Left lobe of liver (tissue), 2 donors: ENCODE measurements around the gene CCNO. TPM values are rescaled to one million over a fixed set of nuclear protein-coding genes. Genes with fewer than 3 reads are reported as not detected.

Experiments used
- ATAC-seq: fragments of 200-7000 bp; cut with Tn5 transposase; one replicate; pipeline ENCODE4 v1.9.1; 2020; ENCODE audit warnings: mild to moderate bottlenecking, moderate library complexity
- DNase-seq: peaks from one replicate; pipeline ENCODE4 v3.0.0-alpha.2; 2020; ENCODE audit warnings: low spot score
- total RNA-seq: library from RNA; stranded (reverse); gene quantifications from one replicate; pipeline ENCODE4 v1.2.1, GENCODE V29; 2021
- donor health status: DM: no; HTN: no; CAD: no; lungs with moderate emphysema.
- donor health status: DM: no; HTN: yes; CAD: no.

The CCNO gene
- total RNA-seq, 1 donor from 2014 or later: not detected

DNA sequence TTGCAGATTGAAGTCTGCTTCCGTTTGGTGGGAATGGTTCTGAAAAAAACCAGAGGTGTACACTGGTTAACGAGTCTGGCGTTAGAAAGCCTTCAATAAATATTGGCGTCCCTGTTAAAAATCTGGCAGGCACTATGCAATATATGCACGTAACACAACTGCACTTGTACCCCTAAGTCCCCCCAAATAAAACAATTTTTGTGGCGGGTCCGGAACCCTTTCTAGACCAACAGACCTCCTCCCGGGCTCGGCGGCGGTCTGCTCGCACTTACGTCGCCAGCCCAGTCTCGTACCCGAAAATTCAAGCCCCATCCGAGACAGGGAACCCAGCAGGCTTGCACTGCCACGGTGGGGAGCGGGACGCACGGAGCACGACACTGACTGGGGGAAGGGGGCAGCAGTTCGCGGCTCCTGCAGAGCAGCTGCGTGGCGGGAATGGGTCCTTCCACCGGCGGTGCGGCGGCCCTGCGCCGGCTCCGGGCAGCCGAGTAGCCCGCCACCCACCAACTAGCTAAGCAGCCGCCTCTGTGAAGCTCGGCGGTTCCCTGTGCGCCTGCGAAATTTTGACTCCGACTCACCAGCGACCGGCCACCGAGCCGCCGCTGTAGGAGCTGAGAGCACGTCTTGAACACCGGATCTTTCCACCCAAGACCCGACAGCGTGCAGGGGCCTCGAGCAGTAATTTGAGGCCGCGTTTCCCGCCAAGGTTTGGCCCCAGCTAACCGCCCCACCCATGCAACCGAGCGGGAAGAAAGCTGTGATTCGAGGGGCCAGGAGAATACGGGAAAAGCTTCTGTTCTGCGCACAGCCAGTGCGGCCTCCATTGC is 10.2 kb downstream of the CCNO start:
- DNase-seq (no peak), ATAC-seq (no peak)

DNA sequence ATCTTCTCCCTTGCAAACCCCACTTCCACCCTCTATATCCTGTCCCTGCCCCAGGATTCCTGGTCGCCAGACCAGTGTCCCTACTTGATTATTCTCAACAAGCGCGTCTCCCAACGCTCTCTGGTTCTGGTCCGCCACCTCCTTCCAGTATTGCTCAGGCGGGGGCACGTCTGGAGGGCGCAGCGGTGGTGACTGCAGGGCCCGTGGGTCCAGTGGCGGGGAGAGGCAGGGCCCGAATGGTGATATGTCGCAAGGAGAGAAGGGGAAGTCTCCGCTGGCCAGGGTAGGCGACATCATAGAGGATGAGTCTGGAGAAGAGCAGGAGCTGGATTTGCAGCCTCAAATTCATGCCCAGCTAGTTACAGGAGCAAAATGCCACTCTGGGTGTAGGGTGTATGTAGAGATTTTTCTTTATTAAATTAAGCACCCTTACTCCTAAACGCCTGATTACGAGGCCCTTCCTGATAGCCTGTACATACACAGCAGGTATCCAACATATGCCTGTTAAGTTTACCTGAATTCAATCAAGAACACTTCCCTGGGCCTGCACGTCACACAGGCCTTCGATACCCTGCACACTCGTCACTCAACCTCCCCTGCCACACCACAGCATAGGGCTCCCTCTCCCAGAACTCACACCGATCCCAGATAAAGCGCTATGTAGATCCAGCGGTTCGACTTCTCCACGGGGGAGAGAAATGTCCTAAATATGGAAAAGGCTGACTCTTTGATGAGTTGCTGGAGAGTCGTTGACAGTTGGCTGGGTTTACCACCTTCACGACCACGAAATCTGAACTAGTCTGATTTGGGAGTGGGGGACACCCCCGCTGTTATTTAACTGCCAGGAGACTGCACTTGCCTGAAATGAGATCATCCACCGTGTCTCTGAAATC is 11.1 kb downstream of the CCNO start:
- ATAC-seq: no peak
- no peak for DNase-seq

DNA sequence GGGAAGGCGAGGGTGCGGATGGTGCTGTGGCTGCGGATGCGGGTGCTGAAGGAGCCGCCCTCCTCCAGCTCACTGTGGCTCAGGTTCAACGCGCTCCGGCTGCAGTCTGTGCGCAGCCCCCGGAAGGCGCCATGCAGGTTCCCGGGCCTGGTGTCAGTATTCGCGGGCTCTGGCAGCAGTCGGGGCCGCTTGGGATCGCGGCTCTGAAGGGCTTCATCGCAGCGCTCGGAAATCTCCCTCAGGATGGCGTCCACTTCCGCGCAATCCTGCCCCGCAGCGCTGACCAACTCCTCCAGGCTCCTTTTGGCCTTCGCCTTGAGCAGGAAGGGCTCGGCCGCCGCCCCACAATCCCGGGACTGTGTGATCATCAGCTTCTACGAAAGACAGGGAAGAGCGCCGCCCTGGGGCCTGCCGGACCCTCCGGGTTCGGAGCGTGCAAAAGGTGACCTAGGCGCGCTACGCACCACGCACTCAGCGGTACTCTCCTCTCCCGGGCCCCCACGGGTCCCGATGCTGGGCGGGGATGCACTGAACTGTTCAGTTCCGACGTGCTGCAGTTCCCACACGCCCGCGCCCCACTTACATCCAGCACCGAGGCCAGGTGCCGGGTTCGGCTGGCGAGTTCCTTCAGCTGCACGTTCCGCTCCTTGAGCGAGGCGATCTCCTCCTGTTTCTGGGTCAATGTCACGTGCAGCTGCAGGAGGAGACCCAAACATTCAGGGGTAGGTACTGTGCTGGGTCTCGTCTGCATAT is 12.8 kb downstream of the CCNO start:
- DNase-seq (no peak), ATAC-seq (no peak)

DNA sequence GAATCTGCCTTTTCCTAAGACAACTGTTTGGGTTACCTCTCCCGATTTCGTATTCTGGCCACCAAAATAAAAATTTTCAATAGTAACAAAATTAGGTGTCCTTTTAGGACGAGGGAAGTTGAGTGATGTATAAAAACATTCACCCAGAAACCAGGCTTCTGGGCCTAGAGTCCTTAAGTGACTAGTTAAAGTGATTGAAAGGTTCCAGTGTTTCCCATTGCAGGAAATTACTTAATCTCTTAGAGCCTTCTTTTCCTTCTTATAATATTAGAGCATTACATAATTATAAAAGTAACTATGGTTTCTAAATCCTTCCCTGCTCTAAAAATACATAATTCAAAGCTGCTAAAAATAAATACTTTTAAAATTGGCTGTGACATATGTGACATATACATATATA is 13.6 kb downstream of the CCNO start:
- no peak for DNase-seq
- ATAC-seq: no peak

DNA sequence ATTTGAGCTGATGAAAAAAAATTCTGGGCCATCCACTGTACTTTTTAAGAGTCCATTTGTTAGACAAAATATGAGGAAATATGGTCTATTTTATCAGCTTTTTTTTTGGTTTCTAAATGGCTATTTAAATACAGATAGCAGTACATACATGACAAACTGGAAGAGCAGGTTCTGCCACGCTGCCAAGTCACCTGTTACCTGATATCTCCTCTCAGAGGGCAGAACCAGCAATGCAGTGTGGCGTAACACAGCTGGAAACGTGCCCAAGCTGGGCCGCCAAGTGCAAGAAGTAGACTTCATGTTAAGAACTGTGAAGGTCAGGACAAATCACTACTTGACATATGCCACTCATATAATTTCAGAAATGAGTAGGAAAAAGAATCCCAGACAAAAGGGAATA is 14.4 kb downstream of the CCNO start:
- peak; percentile 63 for ATAC-seq
- DNase-seq: peak; percentile 74

DNA sequence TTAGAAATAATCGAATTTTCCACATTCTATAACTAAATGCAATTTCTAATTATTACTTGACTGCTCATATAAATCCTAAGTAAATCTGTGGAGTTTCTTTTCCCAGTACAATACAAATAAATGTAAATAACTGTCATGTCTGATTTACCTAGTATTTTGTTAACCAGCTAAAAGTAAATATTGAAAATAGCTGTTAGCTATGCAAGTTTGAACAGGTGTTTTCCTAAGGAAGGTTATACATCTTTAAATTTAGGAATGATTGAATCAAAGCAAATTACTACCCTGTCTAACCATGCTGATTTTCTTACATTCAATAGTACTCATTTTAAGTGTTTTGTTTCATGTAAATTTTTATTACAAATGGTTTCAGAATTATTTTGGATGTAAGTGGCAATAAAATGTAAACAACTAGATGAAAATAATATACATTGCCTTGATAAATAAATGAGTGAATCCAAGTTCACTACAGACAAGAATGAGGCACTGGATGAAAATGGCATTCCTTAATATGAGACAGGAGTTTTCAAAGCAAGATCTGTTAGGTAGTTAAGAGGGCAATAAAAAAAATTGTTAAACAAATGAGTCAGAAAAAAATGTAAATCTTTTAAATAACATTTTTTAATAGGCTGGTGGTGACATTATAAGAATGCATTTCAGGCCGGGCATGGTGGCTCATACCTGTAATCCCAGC is 22.1 kb downstream of the CCNO start:
- DNase-seq: no peak
- ATAC-seq: no peak

DNA sequence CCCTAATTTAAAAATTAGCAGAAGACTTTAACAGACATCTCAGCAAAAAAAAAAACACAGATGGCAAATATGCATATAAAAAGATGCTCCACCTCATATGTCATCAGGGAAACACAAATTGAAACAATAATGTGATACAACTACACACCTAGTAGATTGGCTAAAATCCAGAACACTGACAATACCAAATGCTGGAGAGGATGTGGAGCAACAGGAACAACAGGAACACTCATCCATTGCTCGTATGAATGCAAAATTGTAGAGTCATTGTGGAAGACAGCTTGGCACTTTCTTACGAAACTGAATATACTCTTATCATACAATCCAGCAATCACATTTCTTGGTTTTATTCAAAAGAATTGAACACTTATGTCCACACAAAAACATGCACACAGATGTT is 28.4 kb downstream of the CCNO start:
- DNase-seq: no peak
- ATAC-seq: no peak

DNA sequence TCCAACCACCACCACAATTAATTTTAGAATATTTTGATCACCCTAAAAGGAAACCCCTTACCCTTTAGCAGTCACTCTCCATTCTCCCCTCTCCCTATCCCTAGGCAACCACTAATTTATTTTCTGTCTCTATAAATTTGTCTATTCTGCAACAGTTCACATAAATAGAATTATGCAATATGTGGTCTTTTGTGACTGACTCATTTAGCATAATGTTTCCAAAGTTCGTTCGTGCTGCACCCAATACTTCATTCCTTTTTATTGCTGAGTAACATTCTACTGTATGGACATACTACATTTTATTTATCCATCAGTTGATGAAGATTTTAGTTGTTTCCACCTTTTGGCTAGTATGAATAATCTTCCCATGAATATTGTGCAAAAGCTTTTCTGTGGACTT is 42.2 kb downstream of the CCNO start:
- ATAC-seq: no peak

DNA sequence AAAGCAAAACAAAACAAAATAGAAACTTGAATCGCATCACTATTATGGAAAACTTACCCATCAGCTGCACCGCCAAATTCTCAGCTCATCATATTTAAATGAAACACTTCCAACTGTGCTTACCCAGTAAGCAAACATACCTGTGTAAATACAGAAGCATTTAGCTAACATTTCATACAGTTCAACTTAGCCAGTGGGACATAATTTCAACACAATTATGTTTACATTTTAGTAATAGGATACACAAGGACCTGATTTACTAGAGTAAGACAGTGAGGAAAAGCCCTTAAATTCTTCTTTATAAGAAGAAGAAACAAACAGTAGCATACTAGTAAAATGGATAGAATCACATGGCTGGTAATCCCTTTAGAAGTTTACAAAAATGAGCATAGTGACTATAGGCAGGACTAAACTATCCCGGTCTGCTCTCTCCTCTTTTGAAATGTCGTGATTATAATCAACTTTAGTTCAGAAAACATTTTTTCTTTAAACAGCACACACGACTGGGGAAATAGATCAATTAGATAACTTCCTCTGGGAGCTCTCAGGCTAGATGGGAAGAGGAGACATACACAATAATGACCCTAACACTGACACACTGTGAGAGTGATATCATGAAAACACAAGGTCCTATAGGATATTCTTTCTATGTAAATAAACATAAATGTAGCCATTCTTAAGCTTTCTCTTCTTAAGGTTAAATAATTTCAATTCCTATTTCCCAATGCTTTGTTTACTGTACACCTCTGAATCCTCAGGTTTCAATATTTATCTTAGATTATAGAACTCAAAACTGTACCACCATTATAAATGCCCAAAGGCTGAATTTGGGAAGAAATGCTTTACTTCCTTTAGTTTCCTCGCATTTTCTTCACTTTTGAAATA is 44.5 kb downstream of the CCNO start:
- ATAC-seq (no peak), DNase-seq (no peak)

More for the DNA sequence above, 42.2 kb downstream of the CCNO start:
- DNase-seq: no peak

DNA sequence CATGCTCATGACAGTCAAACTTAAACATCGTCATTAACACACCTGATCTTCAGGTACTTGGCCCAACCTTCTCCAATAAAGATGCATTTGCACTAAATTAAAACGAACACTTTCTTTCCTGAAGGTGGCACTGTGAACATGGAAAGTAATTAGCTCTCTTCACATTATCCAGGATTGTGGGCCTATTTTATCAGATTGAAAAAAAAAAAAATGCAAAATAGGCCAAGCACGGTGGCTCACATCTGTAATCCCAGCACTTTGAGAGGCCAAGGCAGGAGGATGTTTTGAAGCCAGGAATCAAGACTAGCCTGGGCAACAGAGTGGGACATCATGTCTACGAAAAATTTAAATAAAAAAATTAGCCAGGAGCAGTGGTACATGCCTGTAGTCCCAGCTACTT is 46.0 kb downstream of the CCNO start:
- ATAC-seq (peak; percentile 49), DNase-seq (no peak)

Other genes starting within 250 kb of the CCNO start
- not detected for gene ESM1, start 248.0 kb downstream of the CCNO start, total RNA-seq
- 0.15 TPM for gene GZMK, start 209.4 kb downstream of the CCNO start, total RNA-seq
- gene GZMA, start 131.0 kb downstream of the CCNO start, total RNA-seq: not detected
- 0.86 TPM for gene GPX8, start 73.4 kb downstream of the CCNO start, total RNA-seq
- not detected for gene CDC20B, start 60.4 kb downstream of the CCNO start, total RNA-seq
- gene MCIDAS, start 6.3 kb downstream of the CCNO start, total RNA-seq: not detected
- gene DHX29, start 74.1 kb upstream of the CCNO start, total RNA-seq: 11.0 TPM
- 21.1 TPM for gene MTREX, start 74.4 kb upstream of the CCNO start, total RNA-seq